Lung microvascular endothelial cell (primary cell): ENCODE data around the gene VPS13A. TPM values are rescaled to one million over a fixed set of nuclear protein-coding genes. Genes with fewer than 3 reads are reported as not detected.
"Not testable (repeated sequence)": the region's sequence is repeated elsewhere in the genome, so short reads cannot be mapped to it uniquely, and the experiment has no call there.

ENCODE experiments used
- DNase-seq, 2 donors: peaks; one replicate each; pipeline versions ENCODE4 v3.0.0 to v3.0.0-alpha.2; 2010; ENCODE audit warnings: low read depth in 2 of 2
- total RNA-seq: library from RNA; depleted of rRNA; stranded (reverse); fragments of >200 nt; gene quantifications from 2 replicates; pipeline ENCODE4 v1.2.1, GENCODE V29; 2014

Gene VPS13A
- total RNA-seq, 1 donor from 2014 or later = 23.0 TPM

- DNase-seq = no peak
These were observed 246.5 kb downstream of the VPS13A start for GRCh38 chr9:77423841-77424240.

GRCh38 chr9:77424993-77425392, 247.7 kb downstream of the VPS13A start:
- DNase-seq = peak in 1 of 2 donors; percentile 75

- DNase-seq = no peak
These were observed 249.4 kb downstream of the VPS13A start for GRCh38 chr9:77426712-77427111.

- DNase-seq = no peak
These were observed 250.1 kb downstream of the VPS13A start for GRCh38 chr9:77427256-77427927.

GRCh38 chr9:77429928-77430327, 252.6 kb downstream of the VPS13A start:
- DNase-seq = no peak

GRCh38 chr9:77432053-77432452, 254.7 kb downstream of the VPS13A start:
- DNase-seq = no peak

- DNase-seq = peak; percentile 78 to 83
These were observed 256.5 kb downstream of the VPS13A start for GRCh38 chr9:77433675-77434445.

- no peak for DNase-seq
These were observed 257.9 kb downstream of the VPS13A start for GRCh38 chr9:77435277-77435676.

GRCh38 chr9:77435688-77436087, 258.4 kb downstream of the VPS13A start:
- DNase-seq = no peak

- peak in 1 of 2 donors; percentile 40 for DNase-seq
These were observed 261.3 kb downstream of the VPS13A start for GRCh38 chr9:77438653-77439052.

GRCh38 chr9:77440057-77440456, 262.7 kb downstream of the VPS13A start:
- peak in 1 of 2 donors; percentile 38 for DNase-seq

GRCh38 chr9:77441124-77441523, 263.8 kb downstream of the VPS13A start:
- not testable (repeated sequence) for DNase-seq

- DNase-seq = no peak
These were observed 265.1 kb downstream of the VPS13A start for GRCh38 chr9:77442436-77442835.

- no peak for DNase-seq
These were observed 270.3 kb downstream of the VPS13A start for GRCh38 chr9:77447646-77448045.

- peak in 1 of 2 donors; percentile 81 for DNase-seq
These were observed 272.1 kb downstream of the VPS13A start for GRCh38 chr9:77449240-77450084.

- DNase-seq = no peak
These were observed 272.7 kb downstream of the VPS13A start for GRCh38 chr9:77450085-77450475.

GRCh38 chr9:77451507-77451906, 274.2 kb downstream of the VPS13A start:
- DNase-seq = no peak

GRCh38 chr9:77453825-77454647, 276.7 kb downstream of the VPS13A start:
- DNase-seq = no peak

GRCh38 chr9:77454663-77455062, 277.3 kb downstream of the VPS13A start:
- DNase-seq = no peak

- DNase-seq = peak; percentile 60 to 64
These were observed 278.1 kb downstream of the VPS13A start for GRCh38 chr9:77455312-77455927.
